HG03558 (cell line): ENCODE data around the gene CGB8.
"Not testable (repeated sequence)": the region's sequence is repeated elsewhere in the genome, so short reads cannot be mapped to it uniquely, and the experiment has no call there.

ENCODE experiments used
- ATAC-seq: cut with Tn5 transposase; IDR thresholded peaks from one replicate; pipeline ENCODE4 v1.9.1; 2021; ENCODE audit warnings: moderate number of reproducible peaks; ENCODE audit not compliant: unreplicated experiment; ENCODE audit errors: extremely low read depth

Gene CGB8

DNA sequence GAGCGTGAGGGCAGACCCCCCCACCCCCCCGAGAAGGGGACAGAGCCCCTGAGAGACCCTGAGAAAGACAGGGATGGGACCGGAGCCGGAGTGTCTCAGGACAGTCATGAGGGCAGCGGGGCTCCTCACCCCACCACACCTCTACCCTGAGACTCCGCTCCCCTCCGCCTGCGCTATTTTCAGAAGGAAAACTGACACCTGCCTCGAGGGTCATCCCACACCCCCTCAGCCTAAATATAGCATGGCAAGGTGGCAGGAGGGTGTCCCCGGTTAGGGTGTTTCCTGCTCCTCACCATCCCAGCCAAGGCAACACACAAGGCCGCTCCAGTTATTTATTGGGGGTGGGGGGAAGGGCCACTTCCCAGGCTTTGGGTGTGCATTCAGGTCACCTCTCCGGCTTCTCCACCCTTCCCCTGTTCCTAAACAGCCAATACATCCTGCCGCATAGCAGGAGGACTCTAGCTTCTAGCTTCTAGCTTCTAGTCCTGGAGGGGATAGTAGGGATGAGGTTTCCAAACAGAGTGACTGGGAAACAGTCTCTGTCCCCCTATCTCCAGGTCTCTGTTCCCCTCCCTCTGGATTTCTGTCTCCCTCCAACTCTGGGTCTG, 17.1 kb upstream of the CGB8 start:
- no peak for ATAC-seq

GRCh38 chr19:49064768-49065611, 16.1 kb upstream of the CGB8 start, which contains the start of gene NTF4:
Gene NTF4, minus strand, starts transcription at chr19:49064818. Its CDS starts 2,821 bp downstream, at chr19:49061997.
- ATAC-seq = no peak

- no peak for ATAC-seq
These were observed 15.2 kb upstream of the CGB8 start for GRCh38 chr19:49064029-49064629.

- ATAC-seq = no peak
These were observed 12.5 kb upstream of the CGB8 start for GRCh38 chr19:49061445-49061844.

DNA sequence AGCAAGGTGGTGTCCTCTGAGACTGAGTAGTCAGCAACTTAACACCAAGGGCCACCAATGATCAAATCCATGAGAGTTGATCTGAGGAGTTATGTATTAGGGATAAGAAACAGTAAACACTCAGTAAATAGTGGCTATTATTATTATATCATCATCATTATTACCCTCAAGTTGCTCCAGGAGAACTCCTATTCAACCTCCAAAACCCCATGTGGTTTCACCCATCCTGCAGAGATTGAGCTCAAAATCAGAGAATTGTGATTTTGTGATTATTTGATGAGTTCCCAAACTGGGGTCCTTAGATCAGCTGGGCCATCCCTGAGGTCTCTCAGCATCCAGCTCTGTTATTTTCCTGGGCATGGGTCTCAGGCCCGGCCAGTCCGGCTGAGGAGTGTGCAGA, 12.1 kb upstream of the CGB8 start:
- no peak for ATAC-seq

DNA sequence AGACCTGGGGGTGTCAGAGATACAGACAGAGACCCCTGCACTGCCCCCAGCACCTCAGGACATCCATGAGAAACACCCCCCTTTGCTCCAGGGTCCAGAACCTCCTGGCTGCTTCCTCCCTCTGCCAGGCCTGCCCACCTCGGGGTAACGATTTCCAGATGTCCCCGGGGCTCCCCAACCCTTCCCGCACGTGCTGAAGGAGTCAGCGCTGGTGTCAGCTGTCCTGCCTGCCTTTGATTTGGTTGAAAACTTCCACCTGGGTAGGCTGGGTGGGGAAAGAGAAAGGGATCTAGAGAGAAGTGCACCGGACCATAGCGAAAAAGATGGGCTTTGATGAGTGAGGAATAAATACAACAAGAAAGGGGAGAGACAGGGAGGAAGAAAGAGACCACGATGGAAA, 10.1 kb upstream of the CGB8 start:
- ATAC-seq = no peak

DNA sequence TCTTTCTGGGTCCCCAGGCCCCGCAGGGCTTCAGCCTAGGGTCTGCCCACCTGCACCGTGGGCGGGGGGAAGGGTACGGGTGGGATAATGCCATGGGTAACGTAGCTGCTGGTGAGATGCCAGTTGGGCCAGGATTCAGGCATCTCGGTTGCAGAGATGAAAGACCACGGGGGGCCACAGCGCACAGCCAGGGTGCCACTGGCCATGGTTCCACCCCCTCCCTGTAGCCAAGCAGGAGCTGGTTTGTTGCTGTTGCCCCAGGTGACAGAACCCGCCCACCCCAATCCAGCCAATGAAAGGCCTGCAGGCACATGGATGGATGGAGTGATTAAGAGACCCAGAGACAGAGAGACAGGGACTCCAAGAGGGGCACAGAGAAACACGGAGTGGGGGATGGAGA, 9.7 kb upstream of the CGB8 start:
- no peak for ATAC-seq

DNA sequence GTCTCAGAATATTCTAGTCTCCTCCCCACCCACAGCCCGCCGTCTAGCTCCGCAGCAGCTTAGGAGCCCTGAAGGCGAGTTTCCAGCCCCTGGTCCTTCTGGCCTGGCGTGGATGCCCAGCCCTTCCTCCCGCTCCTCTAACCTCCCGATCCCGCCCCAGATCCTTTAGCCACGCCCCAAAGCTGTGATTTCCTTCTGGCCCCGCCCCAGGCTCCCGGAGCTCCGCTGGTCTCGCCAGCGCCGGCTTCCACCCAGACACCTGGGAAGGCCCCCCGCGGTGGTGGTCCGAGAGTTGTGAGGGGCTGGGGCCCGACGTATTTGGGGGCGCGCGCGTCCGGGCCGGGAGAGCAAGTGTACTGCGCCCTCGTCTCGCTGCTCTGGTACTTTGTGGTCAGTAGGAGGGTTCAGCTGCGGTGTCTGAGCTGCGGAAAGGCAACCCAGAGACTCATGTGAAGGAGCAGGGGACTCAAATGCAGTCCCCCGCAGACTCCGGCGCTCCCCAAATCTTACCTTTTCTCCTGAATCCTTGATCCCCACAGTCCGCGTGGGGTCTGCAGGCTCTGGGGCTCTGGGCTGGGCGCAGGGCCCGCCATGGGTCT, 8.8 kb upstream of the CGB8 start, which contains the start of gene CGB7:
CGB7 (minus strand) TSS at position 114 of the 599 bp plus-strand sequence. CDS start 2,374 bp downstream, outside the sequence.
- no peak for ATAC-seq

DNA sequence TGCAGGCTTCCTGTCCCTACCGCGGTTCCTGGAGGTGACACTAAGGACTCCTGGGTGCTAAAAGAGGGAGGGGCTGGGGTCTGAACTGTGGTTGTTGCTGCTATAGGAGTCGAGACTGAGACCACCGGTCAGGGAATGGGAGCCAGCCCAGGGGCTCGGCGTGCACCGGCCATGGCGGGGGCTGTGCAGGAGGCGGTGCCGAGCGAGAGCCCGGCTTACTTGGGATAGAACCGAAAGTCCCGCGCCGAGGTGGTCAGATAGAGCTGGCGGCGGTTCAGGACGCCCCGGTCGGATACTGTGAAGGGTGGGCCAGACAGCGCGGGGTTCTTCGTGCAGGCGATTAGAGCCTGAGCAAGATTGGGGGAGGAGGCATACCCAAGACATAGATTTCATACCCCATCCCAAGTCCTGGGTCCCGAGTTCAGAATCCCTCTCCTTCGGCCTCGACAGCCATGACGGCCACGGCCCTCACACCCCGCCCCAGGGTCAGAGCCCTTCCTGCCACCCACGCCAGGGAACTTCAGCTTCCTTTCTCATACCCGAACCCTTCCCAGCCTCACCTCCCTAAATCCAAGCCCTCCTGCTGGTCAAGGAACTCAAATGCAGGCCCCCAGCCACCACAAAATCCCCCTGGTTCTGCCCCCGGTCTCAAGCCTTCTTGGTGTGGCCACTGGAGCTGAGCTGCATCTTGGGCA, 8.1 kb upstream of the CGB8 start:
- ATAC-seq = not testable (repeated sequence)

GRCh38 chr19:49056101-49056901, 7.4 kb upstream of the CGB8 start:
- ATAC-seq = no peak

- ATAC-seq = not testable (repeated sequence)
These were observed 1.6 kb upstream of the CGB8 start for GRCh38 chr19:49050376-49051033.

- not testable (repeated sequence) for ATAC-seq
These were observed 923 bp upstream of the CGB8 start for GRCh38 chr19:49049834-49050233.

- ATAC-seq = not testable (repeated sequence)
These were observed 5.4 kb downstream of the CGB8 start, which contains the start of gene CGB5 for GRCh38 chr19:49043548-49043947. Gene CGB5, plus strand, starts transcription at chr19:49043848. Its CDS starts 362 bp downstream, at chr19:49044210.

DNA sequence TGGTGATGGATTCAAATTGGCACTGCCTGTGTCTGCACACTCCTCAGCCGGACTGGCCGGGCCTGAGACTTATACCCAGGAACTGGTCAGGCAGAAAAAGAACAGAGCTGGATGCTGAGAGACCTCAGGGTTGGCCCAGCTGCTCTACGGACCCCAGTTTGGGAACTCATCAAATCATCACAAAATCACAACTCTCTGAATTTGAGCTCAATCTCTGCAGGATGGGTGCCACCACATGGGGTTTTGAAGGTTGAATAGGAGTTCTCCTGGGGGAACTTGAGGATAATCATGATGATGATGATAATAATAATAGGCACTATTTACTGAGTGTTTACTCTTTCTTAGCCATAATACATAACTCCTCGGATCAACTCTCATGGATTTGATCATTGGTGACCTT, 6.2 kb downstream of the CGB8 start:
- ATAC-seq = not testable (repeated sequence)

DNA sequence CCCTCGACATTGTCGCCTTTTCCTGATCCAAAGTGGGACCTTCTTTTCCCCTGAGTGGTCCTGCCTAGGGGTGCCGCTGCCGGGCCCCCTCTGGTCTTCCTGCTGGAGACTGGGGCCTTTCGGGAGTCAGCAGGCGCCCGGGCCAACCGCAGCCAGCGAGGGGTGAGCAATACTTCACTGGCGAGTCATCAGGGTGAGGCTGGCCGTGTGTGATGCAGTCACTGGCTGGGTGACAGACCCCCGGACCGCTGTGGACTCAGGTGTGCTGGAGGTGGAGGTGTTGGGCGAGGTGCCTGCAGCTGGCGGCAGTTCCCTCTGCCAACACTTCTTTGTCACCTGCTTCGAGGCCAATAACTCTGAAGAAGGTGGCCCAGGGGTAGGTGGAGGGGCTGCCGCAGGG, 6.7 kb downstream of the CGB8 start:
- no peak for ATAC-seq

GRCh38 chr19:49039736-49040135, 9.2 kb downstream of the CGB8 start:
- not testable (repeated sequence) for ATAC-seq

GRCh38 chr19:49038557-49039276, 10.2 kb downstream of the CGB8 start:
- not testable (repeated sequence) for ATAC-seq

GRCh38 chr19:49038111-49038510, 10.8 kb downstream of the CGB8 start:
- ATAC-seq = not testable (repeated sequence)
